SK-N-SH (cell line): Measurements from ENCODE around the gene EXOSC3. TPM values are rescaled to one million over a fixed set of nuclear protein-coding genes. Genes with fewer than 3 reads are reported as not detected.
"Not testable (repeated sequence)": the region's sequence is repeated elsewhere in the genome, so short reads cannot be mapped to it uniquely, and the experiment has no call there.

Experiments
- CTCF ChIA-PET: fragments of 300-600, 350-600 bp; formaldehyde crosslinking; extraction: SDS; loops from one replicate; lab custom pipeline; 2021; lab: Yijun Ruan, JAX
- POLR2A ChIA-PET: fragments of 350-600 bp; sonication (Branson Sonifier 250); formaldehyde crosslinking; extraction: SDS; loops from one replicate; lab custom pipeline; 2020; ENCODE audit warnings: antibody characterized with exemption, inconsistent platforms; lab: Yijun Ruan, JAX
- DNase-seq: peaks from one replicate; pipeline ENCODE4 v3.0.0; 2012
- H2AFZ ChIP-seq: fragments of 200-600 bp; sonication (generic); 2 replicates; pipeline ENCODE4 v1.8.1; 2016; ENCODE audit warnings: antibody characterized with exemption, mild to moderate bottlenecking, low read depth
- H3F3A ChIP-seq: fragments of 200-600 bp; sonication (generic); replicated peaks from 2 replicates; pipeline ENCODE3; 2016; ENCODE audit warnings: antibody characterized with exemption, mild to moderate bottlenecking; ENCODE audit not compliant: insufficient read depth
- H3K27ac ChIP-seq, 2 experiments: fragments of 200-500 bp in 1 of 2; fragments of 200-600 bp in 1 of 2; sonication (Bioruptor generic) in 1 of 2; sonication (generic), shearing (Covaris generic) in 1 of 2; 2 replicates each; pipeline versions ENCODE4 v1.5.1 to v1.6.1; 2014 to 2016; ENCODE audit warnings: low read depth in 2 of 2, inconsistent platforms in 1 of 2, low read length in 1 of 2, mild to moderate bottlenecking in 1 of 2, mixed read lengths in 1 of 2
- H3K27me3 ChIP-seq: fragments of 200-600 bp; sonication (generic), shearing (Covaris generic); 2 replicates; pipeline ENCODE4 v1.6.1; 2016; ENCODE audit warnings: mixed run types; ENCODE audit not compliant: insufficient read depth
- H3K36me3 ChIP-seq, 2 experiments: fragments of 200-500 bp in 1 of 2; fragments of 200-600 bp in 1 of 2; sonication (Bioruptor generic) in 1 of 2; sonication (generic) in 1 of 2; replicated peaks in 1 of 2; 2 replicates each; pipeline versions ENCODE3 to v1.5.1; 2014 to 2016; ENCODE audit warnings: low read length in 1 of 2, mild to moderate bottlenecking in 1 of 2; ENCODE audit not compliant: insufficient read depth in 2 of 2, control insufficient read depth in 1 of 2
- H3K4me1 ChIP-seq, 2 experiments: fragments of 200-500 bp in 1 of 2; fragments of 200-600 bp in 1 of 2; sonication (Bioruptor generic) in 1 of 2; sonication (generic), shearing (Covaris generic) in 1 of 2; 2 replicates each; pipeline versions ENCODE4 v1.5.1 to v1.6.1; 2014 to 2016; ENCODE audit warnings: low read depth in 1 of 2, low read length in 1 of 2, mixed run types in 1 of 2; ENCODE audit not compliant: insufficient read depth in 2 of 2, control insufficient read depth in 1 of 2
- H3K4me2 ChIP-seq: fragments of 200-600 bp; sonication (generic), shearing (Covaris generic); 2 replicates; pipeline ENCODE4 v1.6.1; 2017; ENCODE audit warnings: mixed run types
- H3K4me3 ChIP-seq, 2 experiments: fragments of 200-500 bp in 1 of 2; fragments of 200-600 bp in 1 of 2; sonication (Bioruptor generic) in 1 of 2; sonication (generic), shearing (Covaris generic) in 1 of 2; 2 replicates each; pipeline versions ENCODE4 v1.5.1 to v1.8.1; 2014 to 2016; ENCODE audit warnings: low read depth in 2 of 2, inconsistent platforms in 1 of 2, low read length in 1 of 2, mild to moderate bottlenecking in 1 of 2, mixed read lengths in 1 of 2, moderate library complexity in 1 of 2
- H3K79me2 ChIP-seq: fragments of 200-600 bp; sonication (generic); 2 replicates; pipeline ENCODE4 v1.8.1; 2017; ENCODE audit warnings: mild to moderate bottlenecking; ENCODE audit not compliant: insufficient read depth
- H3K9ac ChIP-seq: fragments of 200-600 bp; sonication (generic); 2 replicates; pipeline ENCODE4 v1.6.1; 2017; ENCODE audit warnings: mixed run types
- H3K9me2 ChIP-seq: fragments of 200-600 bp; sonication (generic); 2 replicates; pipeline ENCODE4 v1.6.1; 2017; ENCODE audit warnings: mixed run types
- H3K9me3 ChIP-seq: fragments of 200-600 bp; sonication (generic); 2 replicates; pipeline ENCODE4 v1.6.1; 2017; ENCODE audit warnings: mixed run types, mild to moderate bottlenecking, moderate library complexity
- H4K20me1 ChIP-seq: fragments of 200-600 bp; sonication (generic); 2 replicates; pipeline ENCODE4 v1.6.1; 2017; ENCODE audit warnings: mild to moderate bottlenecking, mixed run types; ENCODE audit not compliant: insufficient read depth
- EZH2phosphoT487 ChIP-seq: fragments of 200-600 bp; sonication (generic); IDR thresholded peaks from 2 replicates; pipeline ENCODE4 v1.6.1; 2017; ENCODE audit warnings: low read depth, mixed run types, mild to moderate bottlenecking, antibody characterized with exemption, moderate library complexity, borderline replicate concordance
- FOXM1 ChIP-seq: IDR thresholded peaks from 2 replicates; pipeline ENCODE4 v1.4.0; 2012; ENCODE audit warnings: low read depth, mild to moderate bottlenecking
- GATA2 ChIP-seq: sonication (generic); formaldehyde crosslinking; IDR thresholded peaks from 2 replicates; pipeline ENCODE4 v1.5.0; 2020; ENCODE audit warnings: mild to moderate bottlenecking, missing genetic modification reagents
- IRF3 ChIP-seq: fragments of 150-350 bp; IDR thresholded peaks from 2 replicates; pipeline ENCODE4 v1.6.1; 2016; ENCODE audit warnings: mild to moderate bottlenecking, low read depth, low read length
- MAX ChIP-seq: IDR thresholded peaks from 2 replicates; pipeline ENCODE4 v1.4.0; 2012; ENCODE audit warnings: low read depth
- MEF2A ChIP-seq: IDR thresholded peaks from 2 replicates; pipeline ENCODE4 v1.4.0; 2012; ENCODE audit warnings: low read depth, borderline replicate concordance
- MXI1 ChIP-seq: IDR thresholded peaks from 2 replicates; pipeline ENCODE4 v1.6.1; 2012; ENCODE audit warnings: mild to moderate bottlenecking, low read depth, low read length, improper control_type of control experiment
- NFIC ChIP-seq: IDR thresholded peaks from 2 replicates; pipeline ENCODE4 v1.4.0; 2012; ENCODE audit warnings: borderline replicate concordance
- NRF1 ChIP-seq: IDR thresholded peaks from 2 replicates; pipeline ENCODE4 v1.6.1; 2012; ENCODE audit warnings: low read depth, mild to moderate bottlenecking, low read length
- POLR2AphosphoS5 ChIP-seq: IDR thresholded peaks from 2 replicates; pipeline ENCODE4 v1.6.1; 2012; ENCODE audit warnings: low read depth, low read length
- RCOR1 ChIP-seq: fragments of 150-350 bp; IDR thresholded peaks from 2 replicates; pipeline ENCODE4 v1.6.1; 2017; ENCODE audit warnings: antibody characterized with exemption, low read length
- RXRA ChIP-seq: IDR thresholded peaks from 2 replicates; pipeline ENCODE4 v1.4.0; 2012; ENCODE audit warnings: low read depth, mild to moderate bottlenecking, borderline replicate concordance
- TAF1 ChIP-seq: IDR thresholded peaks from 2 replicates; pipeline ENCODE4 v1.6.1; 2012; ENCODE audit warnings: low read depth, mild to moderate bottlenecking, low read length, moderate library complexity, borderline replicate concordance
- TCF12 ChIP-seq: IDR thresholded peaks from 2 replicates; pipeline ENCODE4 v1.4.0; 2012
- USF1 ChIP-seq: IDR thresholded peaks from 2 replicates; pipeline ENCODE4 v1.4.0; 2012; ENCODE audit warnings: low read depth, borderline replicate concordance
- YY1 ChIP-seq: IDR thresholded peaks from 2 replicates; pipeline ENCODE4 v1.4.0; 2012; ENCODE audit warnings: low read depth, mild to moderate bottlenecking
- WGBS: methylation state at CpG from one replicate; pipeline ENCODE4 v1.1.6; 2017; ENCODE audit warnings: low lambda C conversion rate; 5-methylcytosine and 5-hydroxymethylcytosine counted together
- polyA plus RNA-seq, 3 experiments: library from polyadenylated mRNA; depleted of rRNA; stranded (reverse); fragments of >200 nt; gene quantifications; 2 replicates each; pipeline ENCODE4 v1.2.3, GENCODE V29; 2012
- TF ChIP-seq, protein P1 (sequence below): IDR thresholded peaks from 2 replicates; pipeline ENCODE4; 2012

Gene EXOSC3
- polyA plus RNA-seq, 1 of the 3 experiments (the other 2 are of a cell fraction) = 53.6 TPM

DNA sequence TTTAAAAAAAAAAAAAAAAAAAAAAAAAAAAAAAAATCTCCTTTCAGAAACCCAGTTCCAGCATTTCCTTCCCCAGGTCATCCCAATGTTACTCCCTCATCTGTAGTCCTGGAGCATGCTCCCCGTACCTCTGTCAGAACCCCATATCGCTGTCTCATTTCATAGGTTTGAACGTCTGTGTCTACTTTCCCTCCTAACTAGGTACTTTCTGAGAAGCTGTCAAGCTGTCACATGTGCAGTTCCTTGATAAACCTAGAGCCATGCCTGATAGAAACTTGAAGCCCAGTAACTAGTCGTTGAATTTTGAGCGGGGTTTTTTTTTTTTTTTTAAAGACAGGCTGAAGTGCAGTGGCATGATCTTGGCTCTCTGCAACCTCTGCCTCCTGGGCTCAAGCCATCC lies 15.6 kb downstream of the EXOSC3 start:
- Histone ChIP-seq H3K27me3 (no peaks in the 10 kb centered on the region), H3K4me1 (no peaks in the 10 kb centered on the region), H3K27ac (no peak overlapping the region), H3K9ac (no peak overlapping the region), H2AFZ (no peak overlapping the region)
- TF ChIP-seq YY1 (no peak), EZH2phosphoT487 (no peak), GATA2 (CRISPR knock-in tag) (no peak), USF1 (no peak), MEF2A (no peak), NRF1 (no peak), RXRA (no peak), MXI1 (no peak), TCF12 (no peak)
- TF ChIP-seq, all 33 proteins: peak for 0
- no peak for DNase-seq
- 86% methylated on average over 5 of the region's 5 CpGs for WGBS
- ChIA-PET CTCF (no interaction called here), POLR2A (no interaction called here)
- peaks cover 5 to 24% of the 10 kb centered on the region in 2 experiments for H3K36me3 ChIP-seq
- H4K20me1 ChIP-seq = no peaks in the 10 kb centered on the region
- no peaks in the 10 kb centered on the region for H3K9me3 ChIP-seq
- no peak overlapping the region for H3K4me3 ChIP-seq
- 0 out of 2 replicates have a peak, but pooled peaks cover 3% of the 10 kb centered on the region for H3K79me2 ChIP-seq
- H3K9me2 ChIP-seq = no peaks in the 10 kb centered on the region
- no peak overlapping the region for H3K4me2 ChIP-seq
- no peaks in the 10 kb centered on the region for H3F3A ChIP-seq

DNA sequence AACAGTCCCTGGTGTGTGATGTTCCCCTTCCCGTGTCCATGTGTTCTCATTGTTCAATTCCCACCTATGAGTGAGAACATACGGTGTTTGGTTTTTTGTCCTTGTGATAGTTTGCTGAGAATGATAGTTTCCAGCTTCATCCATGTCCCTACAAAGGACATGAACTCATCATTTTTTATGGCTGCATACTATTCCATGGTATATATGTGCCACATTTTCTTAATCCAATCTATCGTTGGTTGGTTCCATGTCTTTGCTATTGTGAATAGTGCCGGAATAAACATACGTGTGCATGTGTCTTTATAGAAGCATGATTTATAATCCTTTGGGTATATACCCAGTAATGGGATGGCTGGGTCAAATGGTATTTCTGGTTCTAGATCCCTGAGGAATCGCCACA lies 19.6 kb downstream of the EXOSC3 start:
- 83% methylated on average over 6 of the region's 6 CpGs for WGBS
- CTCF ChIA-PET = not testable (repeated sequence)
- peaks cover 0 to 16% of the 10 kb centered on the region in 2 experiments for H3K36me3 ChIP-seq

DNA sequence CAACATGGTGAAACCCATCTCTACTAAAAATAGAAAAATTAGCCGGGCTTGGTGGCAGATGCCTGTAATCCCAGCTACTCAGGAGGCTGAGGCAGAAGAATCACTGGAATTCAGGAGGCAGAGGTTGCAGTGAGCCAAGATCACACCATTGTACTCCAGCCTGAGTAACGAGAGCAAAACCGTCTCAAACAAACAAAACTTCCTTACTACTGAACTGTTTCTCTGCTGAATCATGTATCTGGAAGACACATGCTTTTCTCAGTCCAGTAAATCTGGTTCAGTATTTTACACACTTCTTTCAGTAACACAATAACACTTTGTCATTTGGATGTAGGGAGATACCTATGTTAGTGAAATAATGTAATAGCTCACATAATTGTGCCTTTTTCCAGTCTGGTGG lies 23.4 kb downstream of the EXOSC3 start:
- WGBS = 49% methylated on average over 3 of the region's 3 CpGs
- ChIA-PET CTCF (no interaction called here), POLR2A (no interaction called here)
- no peaks in the 10 kb centered on the region for H4K20me1 ChIP-seq
- H3K4me1 ChIP-seq = no peaks in the 10 kb centered on the region
- no peak overlapping the region for H2AFZ ChIP-seq
- H3K9me3 ChIP-seq = no peaks in the 10 kb centered on the region
- TF ChIP-seq USF1 = no peak
- TF ChIP-seq, protein P1, sequence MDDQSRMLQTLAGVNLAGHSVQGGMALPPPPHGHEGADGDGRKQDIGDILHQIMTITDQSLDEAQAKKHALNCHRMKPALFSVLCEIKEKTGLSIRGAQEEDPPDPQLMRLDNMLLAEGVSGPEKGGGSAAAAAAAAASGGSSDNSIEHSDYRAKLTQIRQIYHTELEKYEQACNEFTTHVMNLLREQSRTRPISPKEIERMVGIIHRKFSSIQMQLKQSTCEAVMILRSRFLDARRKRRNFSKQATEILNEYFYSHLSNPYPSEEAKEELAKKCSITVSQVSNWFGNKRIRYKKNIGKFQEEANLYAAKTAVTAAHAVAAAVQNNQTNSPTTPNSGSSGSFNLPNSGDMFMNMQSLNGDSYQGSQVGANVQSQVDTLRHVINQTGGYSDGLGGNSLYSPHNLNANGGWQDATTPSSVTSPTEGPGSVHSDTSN = no peak
- no peak for TF ChIP-seq RCOR1
- no peak for TF ChIP-seq NFIC
- no peak for TF ChIP-seq TAF1
- no peak for TF ChIP-seq YY1
- TF ChIP-seq IRF3 = no peak
- TF ChIP-seq TCF12 = no peak
- no peak for TF ChIP-seq FOXM1
- no peak for TF ChIP-seq NRF1
- TF ChIP-seq EZH2phosphoT487 = no peak
- no peak for TF ChIP-seq GATA2 (CRISPR knock-in tag)
- no peak for TF ChIP-seq MXI1
- TF ChIP-seq MAX = no peak
- no peak for TF ChIP-seq POLR2AphosphoS5
- no peak overlapping the region for H3K27ac ChIP-seq
- H3K9ac ChIP-seq = no peak overlapping the region
- no peaks in the 10 kb centered on the region for H3K27me3 ChIP-seq
- H3K4me3 ChIP-seq = no peak overlapping the region
- H3F3A ChIP-seq = peaks cover 8% of the 10 kb centered on the region
- no peak overlapping the region for H3K4me2 ChIP-seq
- peaks cover 0 to 7% of the 10 kb centered on the region in 2 experiments for H3K36me3 ChIP-seq
- H3K79me2 ChIP-seq = no peaks in the 10 kb centered on the region
- DNase-seq = no peak
- H3K9me2 ChIP-seq = no peaks in the 10 kb centered on the region

More for the DNA sequence above, 19.6 kb downstream of the EXOSC3 start:
- POLR2A ChIA-PET, H4K20me1 ChIP-seq, H3K9ac ChIP-seq, H3F3A ChIP-seq, H2AFZ ChIP-seq, H3K4me2 ChIP-seq, H3K27ac ChIP-seq, H3K27me3 ChIP-seq, H3K9me2 ChIP-seq, DNase-seq, H3K9me3 ChIP-seq, H3K4me1 ChIP-seq, H3K79me2 ChIP-seq, H3K4me3 ChIP-seq: not testable (repeated sequence)
